AG04450 (cell line): Measurements from ENCODE around the gene LRP1. TPM values are rescaled to one million over a fixed set of nuclear protein-coding genes. Genes with fewer than 3 reads are reported as not detected.
A peak's percentile ranks its signal among the peaks of the same experiment; 100 is the strongest.

Source experiments
- CTCF ChIA-PET: fragments of 300-600, 350-600 bp; formaldehyde crosslinking; extraction: SDS; loops from one replicate; lab custom pipeline; 2022; ENCODE audit warnings: antibody characterized with exemption, inconsistent platforms; lab: Charles Lee
- POLR2A ChIA-PET: fragments of 350-600 bp; formaldehyde crosslinking; extraction: SDS; loops from one replicate; lab custom pipeline; 2021; ENCODE audit warnings: antibody characterized with exemption, inconsistent platforms; lab: Yijun Ruan, JAX
- DNase-seq: peaks from one replicate; pipeline ENCODE4 v3.0.0-alpha.2; 2011; ENCODE audit warnings: low read depth, low spot score
- H3K27ac ChIP-seq: one replicate; pipeline ENCODE4 v1.5.1; 2012; ENCODE audit warnings: low read depth, low read length, control low read depth
- H3K27me3 ChIP-seq: one replicate; pipeline ENCODE4 v1.6.0; 2012; ENCODE audit warnings: low read length; ENCODE audit not compliant: control insufficient read depth, insufficient read depth
- H3K4me3 ChIP-seq: 2 replicates; pipeline ENCODE4 v1.5.1; 2011; ENCODE audit warnings: mild to moderate bottlenecking, low read depth, low read length, control low read depth
- H3K9me3 ChIP-seq: 2 replicates; pipeline ENCODE4 v1.5.1; 2012; ENCODE audit warnings: low read length; ENCODE audit not compliant: control insufficient read depth, insufficient read depth
- CTCF ChIP-seq: IDR thresholded peaks from 2 replicates; pipeline ENCODE4 v1.5.1; 2011; ENCODE audit warnings: low read depth, low read length, control low read depth, inconsistent platforms
- polyA plus RNA-seq: library from polyadenylated mRNA; depleted of rRNA; stranded (reverse); fragments of >200 nt; gene quantifications from 2 replicates; pipeline ENCODE4 v1.2.3, GENCODE V29; 2011

Gene LRP1
- polyA plus RNA-seq, 1 experiment = 49.9 TPM

- peaks cover 58% of the 10 kb centered on the region for H3K27me3 ChIP-seq
- H3K4me3 ChIP-seq = peak overlapping the region; percentile 61
- ChIA-PET CTCF (interaction anchor here (1.1 to 7.0 kb wide), 2 partner anchors 24 to 44 kb away, joined by 6 to 161 read pairs; a partner anchor contains a TSS), POLR2A (interaction anchor here (2.8 to 4.7 kb wide), 2 partner anchors 13 kb away, joined by 16 to 24 read pairs; partner anchors contain the start of gene SHMT2)
- no peaks in the 10 kb centered on the region; the same call in 1 of the 2 replicates for H3K9me3 ChIP-seq
- H3K27ac ChIP-seq = no peak overlapping the region
- TF ChIP-seq CTCF = no peak
- DNase-seq = no peak
Measured at GRCh38 chr12:57216921-57217879, 88.9 kb downstream of the LRP1 start.

GRCh38 chr12:57218030-57218853 lies 90.0 kb downstream of the LRP1 start:
- ChIA-PET CTCF (interaction anchor here (1.1 to 7.0 kb wide), 2 partner anchors 23 to 43 kb away, joined by 6 to 161 read pairs; a partner anchor contains a TSS), POLR2A (interaction anchor here (2.8 kb wide), 1 partner anchor 12 kb away, joined by 16 read pairs; the partner anchor contains the start of gene SHMT2)
- TF ChIP-seq CTCF = no peak
- no peaks in the 10 kb centered on the region; the same call in 1 of the 2 replicates for H3K9me3 ChIP-seq
- peaks cover 63% of the 10 kb centered on the region for H3K27me3 ChIP-seq
- peak overlapping the region; percentile 61; the same call in 1 of the 2 replicates for H3K4me3 ChIP-seq
- H3K27ac ChIP-seq = no peak overlapping the region
- no peak for DNase-seq

- ChIA-PET POLR2A (interaction anchor here (2.8 kb wide), 1 partner anchor 11 kb away, joined by 16 read pairs; the partner anchor contains the start of gene SHMT2), CTCF (interaction anchor here (1.0 to 1.4 kb wide), 2 partner anchors 20 to 23 kb away, joined by 6 to 9 read pairs; no protein-coding TSS in a partner anchor)
- no peak for DNase-seq
- Histone ChIP-seq H3K9me3 (no peaks in the 10 kb centered on the region; the same call in 1 of the 2 replicates), H3K27ac (no peak overlapping the region), H3K27me3 (peaks cover 61% of the 10 kb centered on the region), H3K4me3 (no peak overlapping the region)
- TF ChIP-seq CTCF = no peak
Measured at GRCh38 chr12:57219205-57219992, 91.1 kb downstream of the LRP1 start.

GRCh38 chr12:57219993-57220754 lies 91.9 kb downstream of the LRP1 start:
- CTCF ChIA-PET = interaction anchor here (1.0 to 1.4 kb wide), 2 partner anchors 19 to 22 kb away, joined by 6 to 9 read pairs; no protein-coding TSS in a partner anchor
- Histone ChIP-seq H3K9me3 (no peaks in the 10 kb centered on the region; the same call in 1 of the 2 replicates), H3K27me3 (peaks cover 54% of the 10 kb centered on the region), H3K27ac (no peak overlapping the region), H3K4me3 (no peak overlapping the region)
- TF ChIP-seq CTCF = no peak
- DNase-seq = no peak
- POLR2A ChIA-PET = interaction anchor here (2.8 kb wide), 1 partner anchor 10 kb away, joined by 16 read pairs; the partner anchor contains the start of gene SHMT2
